Activated effector memory CD4-positive, alpha-beta T cell treated with anti-CD3 and anti-CD28 coated beads, Interleukin-2, amount 50 U/mL, for 16 hours (primary cell): ENCODE results near the gene PDP2.
"Not testable (repeated sequence)": the region's sequence is repeated elsewhere in the genome, so short reads cannot be mapped to it uniquely, and the experiment has no call there.

Source experiments
- DNase-seq: peaks from one replicate; pipeline ENCODE4 v3.0.0-alpha.2; 2020

Gene PDP2

GRCh38 chr16:66856184-66856730, 24.1 kb upstream of the PDP2 start:
- DNase-seq, result no peak

- no peak for DNase-seq
Observed at GRCh38 chr16:66856801-66857200, 23.5 kb upstream of the PDP2 start.

- DNase-seq, result no peak
Observed at GRCh38 chr16:66857437-66857836, 22.9 kb upstream of the PDP2 start.

GRCh38 chr16:66858740-66859396, 21.4 kb upstream of the PDP2 start:
- DNase-seq, result no peak

- no peak for DNase-seq
Observed at GRCh38 chr16:66859397-66860068, 20.8 kb upstream of the PDP2 start.

GRCh38 chr16:66862023-66862520, 18.2 kb upstream of the PDP2 start:
- peak; percentile 31 for DNase-seq

- DNase-seq, result no peak
Observed at GRCh38 chr16:66863707-66864106, 16.6 kb upstream of the PDP2 start.

- no peak for DNase-seq
Observed at GRCh38 chr16:66869424-66869823, 10.9 kb upstream of the PDP2 start.

- DNase-seq, result not testable (repeated sequence)
Observed at GRCh38 chr16:66871363-66871762, 9.0 kb upstream of the PDP2 start.

GRCh38 chr16:66871840-66872239, 8.5 kb upstream of the PDP2 start:
- no peak for DNase-seq

- no peak for DNase-seq
Observed at GRCh38 chr16:66872559-66872942, 7.8 kb upstream of the PDP2 start.

GRCh38 chr16:66872943-66873684, 7.2 kb upstream of the PDP2 start:
- DNase-seq, result peak; percentile 95

- DNase-seq, result no peak
Observed at GRCh38 chr16:66873685-66874055, 6.6 kb upstream of the PDP2 start.

GRCh38 chr16:66874079-66874775, 6.1 kb upstream of the PDP2 start:
- DNase-seq, result no peak

- peak; percentile 84 for DNase-seq
Observed at GRCh38 chr16:66878067-66878466, 2.2 kb upstream of the PDP2 start.

- no peak for DNase-seq
Observed at GRCh38 chr16:66881014-66881417, 701 bp downstream of the PDP2 start.

GRCh38 chr16:66881560-66881959, 1.2 kb downstream of the PDP2 start:
- no peak for DNase-seq

- DNase-seq, result no peak
Observed at GRCh38 chr16:66881964-66882508, 1.7 kb downstream of the PDP2 start.

- DNase-seq, result no peak
Observed at GRCh38 chr16:66882702-66883101, 2.4 kb downstream of the PDP2 start.

- no peak for DNase-seq
Observed at GRCh38 chr16:66885491-66885890, 5.2 kb downstream of the PDP2 start.

GRCh38 chr16:66886321-66886720, 6.0 kb downstream of the PDP2 start:
- DNase-seq, result no peak

GRCh38 chr16:66886914-66887313, 6.6 kb downstream of the PDP2 start:
- no peak for DNase-seq
